ENCODE results near the gene IGLL5.

IGLL5 gene

GRCh38 chr22:22887621-22888503 is at the start of gene IGLL5:
TSS of gene IGLL5 (plus strand) at chr22:22887816. CDS start at chr22:22888054, 238 bp downstream.
- no peak for DNase-seq

- no peak for DNase-seq
Observed at GRCh38 chr22:22838148-22838786, 49.3 kb upstream of the IGLL5 start.

- no peak for DNase-seq
Observed at GRCh38 chr22:22839570-22840314, 47.9 kb upstream of the IGLL5 start.

GRCh38 chr22:22840780-22841179 is 46.8 kb upstream of the IGLL5 start:
- no peak for DNase-seq

GRCh38 chr22:22841598-22841997 is 46.0 kb upstream of the IGLL5 start:
- DNase-seq = no peak

DNA sequence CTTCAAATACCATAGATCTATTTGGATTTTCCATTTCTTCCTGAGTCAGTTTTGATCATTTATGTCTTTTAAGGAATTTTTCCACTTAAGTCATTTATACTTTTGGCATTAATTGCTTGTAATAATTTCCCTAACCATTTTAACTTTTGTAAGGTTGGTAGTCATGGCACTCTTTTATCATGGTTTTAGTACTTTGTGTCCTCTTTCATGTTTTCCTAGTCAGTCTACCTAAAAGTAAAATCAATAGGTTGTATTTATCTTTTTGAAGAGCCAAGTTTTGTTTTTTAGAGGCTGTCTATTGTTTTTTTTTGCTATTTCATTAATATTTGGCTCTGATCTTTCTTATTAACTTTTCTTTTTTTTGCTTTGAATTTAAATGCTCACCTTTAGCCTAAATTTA is 45.5 kb upstream of the IGLL5 start:
- no peak for DNase-seq

DNA sequence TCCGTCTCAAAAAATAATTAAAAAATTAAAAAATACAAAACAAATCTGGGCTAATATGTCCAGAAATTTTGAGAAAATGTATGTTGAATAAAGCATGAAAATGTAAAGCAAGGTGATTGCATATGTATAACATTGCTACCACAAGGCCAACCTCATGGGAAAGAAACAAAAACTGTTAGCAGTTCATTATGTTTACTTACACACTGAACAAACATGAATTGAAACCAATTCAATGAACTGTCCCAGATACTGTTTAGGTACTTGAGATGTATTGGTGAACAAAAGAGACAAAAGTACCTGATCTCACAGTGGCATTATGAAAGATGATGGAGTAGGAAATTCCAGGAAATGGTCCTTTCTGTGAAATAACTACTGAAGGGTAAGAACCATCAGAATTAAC is 43.8 kb upstream of the IGLL5 start:
- DNase-seq = peak; percentile 7

DNA sequence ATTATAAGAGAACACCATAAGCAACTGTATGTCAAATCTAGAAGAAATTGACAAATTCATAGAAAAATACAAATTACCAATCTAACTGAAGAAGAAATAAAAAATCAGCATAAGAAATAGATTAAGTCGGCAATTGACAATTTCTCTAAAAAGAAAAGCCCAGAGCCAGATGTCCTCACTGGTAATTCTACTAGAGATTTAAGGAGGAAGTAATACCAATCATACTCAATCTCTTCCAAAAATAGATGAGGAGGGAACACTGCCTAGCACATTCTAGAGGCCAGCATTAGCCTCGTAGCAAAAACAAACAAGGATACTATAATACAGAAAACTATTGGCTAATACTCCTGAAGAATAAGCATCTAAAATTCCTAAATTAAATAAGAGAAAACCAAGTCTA is 40.4 kb upstream of the IGLL5 start:
- no peak for DNase-seq

DNA sequence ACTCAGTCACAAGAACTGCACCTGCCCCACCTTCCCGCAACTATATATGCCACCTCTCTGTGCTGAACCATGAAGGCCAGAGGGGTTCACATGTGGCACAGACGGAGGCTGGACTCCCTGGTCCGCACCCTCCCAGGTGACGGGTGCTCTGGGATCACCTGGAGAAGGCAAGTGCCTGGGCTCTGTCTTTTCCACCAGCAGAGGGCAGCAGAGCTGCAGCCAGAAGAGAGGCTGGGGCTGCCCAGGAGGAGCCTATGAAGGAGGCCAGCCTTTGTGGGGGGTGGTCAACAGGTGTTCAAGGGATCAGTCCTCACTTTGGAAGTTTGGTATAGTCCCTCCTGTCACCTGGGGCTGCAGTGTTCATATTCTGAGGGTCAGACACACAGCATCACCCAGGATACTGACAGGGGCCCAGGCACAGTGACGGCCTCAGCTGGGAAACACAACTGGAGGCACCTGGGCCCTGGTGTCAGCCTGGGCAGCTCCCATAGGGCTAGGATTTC is 39.2 kb upstream of the IGLL5 start:
- DNase-seq = peak; percentile 57

DNA sequence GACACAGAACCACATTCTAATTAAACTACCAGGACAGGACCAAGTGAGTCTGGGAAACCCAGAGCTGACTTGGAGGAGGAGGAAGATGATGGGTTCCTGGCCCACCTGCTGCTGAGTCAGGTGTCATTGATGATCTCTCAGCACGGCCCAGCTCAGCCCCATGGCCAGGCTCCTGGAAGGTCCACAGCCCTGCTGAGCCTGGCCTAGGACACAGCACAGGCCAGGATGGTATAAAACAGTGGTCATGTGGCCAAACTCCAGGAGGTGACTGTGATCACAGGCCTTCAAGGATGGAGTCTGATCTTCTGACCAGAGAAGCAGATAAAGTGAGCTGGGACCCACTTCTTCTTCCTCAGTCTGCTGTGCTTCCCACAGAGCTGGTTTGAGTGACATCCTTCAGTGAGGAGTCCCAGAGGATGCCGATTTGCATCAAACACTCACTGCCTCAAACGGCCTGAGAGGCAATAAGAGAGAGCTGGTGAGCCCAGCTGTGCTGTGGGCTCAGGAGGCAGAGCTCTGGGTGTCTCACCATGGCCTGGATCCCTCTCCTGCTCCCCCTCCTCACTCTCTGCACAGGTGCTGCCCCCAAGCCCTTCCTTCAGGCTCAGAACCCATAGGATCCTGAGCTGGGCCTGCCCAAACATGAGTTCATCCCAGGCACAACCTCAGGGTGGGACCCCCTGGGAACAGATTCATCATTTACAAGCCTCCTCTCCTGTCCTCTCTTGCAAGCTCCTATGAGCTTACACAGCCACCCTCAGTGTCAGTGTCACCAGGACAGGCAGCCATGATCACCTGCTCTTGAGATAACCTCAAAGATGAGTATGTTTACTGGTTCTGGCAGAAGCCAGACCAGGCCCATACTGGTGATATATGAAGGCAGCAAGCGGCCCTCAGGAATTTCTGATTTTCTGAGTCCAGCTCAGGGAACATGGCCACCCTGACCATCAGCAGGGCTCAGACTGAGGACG is 37.7 kb upstream of the IGLL5 start:
- no peak for DNase-seq

DNA sequence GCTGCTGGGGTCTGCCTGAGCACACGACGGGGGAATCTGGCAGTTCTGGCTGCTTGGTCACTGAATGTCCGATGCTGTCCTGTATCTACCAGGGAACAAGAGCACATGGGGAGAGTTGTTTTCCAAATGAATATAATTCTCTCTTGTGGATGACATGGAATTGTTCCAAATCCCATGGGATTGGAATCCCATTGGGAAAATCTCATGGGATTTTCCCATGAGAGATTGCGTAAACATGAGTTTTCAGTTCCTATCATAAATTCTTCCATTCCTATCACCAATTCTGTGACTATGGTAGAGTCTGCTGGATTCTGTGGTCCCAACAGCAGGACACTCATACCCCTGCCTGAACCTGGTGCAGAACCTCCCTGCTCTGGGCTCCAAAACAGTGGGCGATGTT is 35.6 kb upstream of the IGLL5 start:
- no peak for DNase-seq

GRCh38 chr22:22853713-22854112 is 33.9 kb upstream of the IGLL5 start:
- no peak for DNase-seq

GRCh38 chr22:22854466-22854865 is 33.1 kb upstream of the IGLL5 start:
- DNase-seq = no peak

DNA sequence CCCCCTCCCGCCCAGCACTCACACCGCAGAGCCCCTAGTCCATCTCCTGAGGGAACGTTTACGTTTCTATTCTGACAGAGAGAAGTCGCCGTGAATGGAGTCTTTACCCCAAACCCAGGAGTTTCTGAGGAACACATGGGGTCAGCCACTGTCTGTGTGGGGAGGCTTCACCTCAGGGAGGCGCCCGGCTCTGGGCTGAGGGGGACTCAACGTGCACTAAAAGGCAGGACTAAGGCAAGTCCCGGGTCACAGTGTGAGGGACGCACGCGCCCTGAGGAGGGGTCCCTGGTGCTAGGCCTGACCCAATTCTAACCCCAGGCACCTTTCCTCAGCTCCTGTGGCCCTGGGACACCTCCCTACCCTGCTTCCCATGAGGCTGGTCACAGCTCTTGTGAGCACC is 32.5 kb upstream of the IGLL5 start:
- DNase-seq = no peak

- peak; percentile 30 for DNase-seq
Observed at GRCh38 chr22:22855617-22856308, 31.9 kb upstream of the IGLL5 start.

- DNase-seq = no peak
Observed at GRCh38 chr22:22856364-22856763, 31.3 kb upstream of the IGLL5 start.

- DNase-seq = no peak
Observed at GRCh38 chr22:22856885-22857606, 30.6 kb upstream of the IGLL5 start.

DNA sequence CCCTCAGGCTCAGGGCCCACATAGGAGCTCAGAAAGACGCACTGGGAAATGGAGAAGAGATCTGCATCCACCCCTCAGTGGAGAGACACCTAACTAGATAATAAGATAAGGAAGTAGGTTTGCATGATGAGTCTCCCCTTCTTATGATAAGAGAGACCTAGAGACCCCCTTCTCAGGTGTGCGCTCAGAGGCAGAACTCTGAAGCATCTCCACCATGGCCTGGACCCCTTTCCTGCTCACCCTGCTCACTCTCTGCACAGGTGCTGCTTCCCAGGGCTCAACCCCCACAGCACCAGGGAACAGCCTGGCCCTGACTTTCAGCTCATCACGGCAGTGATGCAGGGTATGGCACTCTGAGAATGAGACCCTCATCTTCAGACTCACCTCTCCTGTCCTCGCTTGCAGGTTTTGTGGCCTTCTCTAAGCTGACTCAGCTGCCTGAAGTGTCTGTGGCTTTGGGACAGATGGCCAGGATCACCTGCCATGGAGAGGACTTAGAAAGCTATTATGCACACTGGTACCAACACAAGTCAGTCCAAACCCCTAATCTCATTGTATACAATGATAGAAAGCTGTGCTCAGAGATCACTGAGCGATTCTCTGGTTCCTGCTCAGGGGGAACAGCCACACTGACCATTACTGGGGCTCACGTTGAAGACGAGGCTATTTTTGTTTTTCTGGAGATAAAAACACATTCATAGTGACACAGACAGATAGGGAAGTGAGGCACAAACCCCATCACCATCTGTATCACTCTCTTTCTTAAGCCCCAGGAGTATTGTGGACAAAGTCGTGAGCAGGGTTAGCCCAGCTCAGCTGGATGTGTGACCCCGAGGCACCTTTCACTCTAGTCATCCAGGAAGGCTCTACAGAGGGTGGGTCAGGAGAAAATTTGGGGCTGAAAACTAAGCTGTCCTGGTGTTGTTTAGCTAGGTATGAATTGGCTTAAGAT is 29.7 kb upstream of the IGLL5 start:
- DNase-seq = no peak

DNA sequence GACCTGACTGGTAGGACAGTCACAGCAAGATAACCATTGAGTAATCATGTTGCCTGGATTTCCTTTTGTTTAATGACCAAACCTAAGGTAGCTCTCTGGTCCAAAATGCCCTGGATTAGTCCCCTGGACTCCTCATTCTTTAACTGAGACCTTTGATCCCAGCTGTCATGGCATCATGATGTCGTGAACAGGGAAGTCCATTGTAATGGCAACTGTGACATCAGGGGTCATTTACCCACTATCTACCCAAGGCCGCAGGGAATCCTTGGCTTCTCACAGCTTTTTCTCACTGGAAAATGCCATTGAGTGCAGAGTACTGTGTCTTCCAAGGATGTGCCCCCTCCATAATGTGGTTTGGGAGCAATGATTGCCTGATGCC is 29.1 kb upstream of the IGLL5 start:
- DNase-seq = no peak

GRCh38 chr22:22863001-22863400 is 24.6 kb upstream of the IGLL5 start:
- no peak for DNase-seq

All from NCI-H146 (cell line).